CD4-positive, alpha-beta T cell (primary cell): ENCODE results near the gene SLAMF9. TPM values are rescaled to one million over a fixed set of nuclear protein-coding genes. Genes with fewer than 3 reads are reported as not detected.

Experiments used
- ATAC-seq: fragments of 200-7000 bp; cut with Tn5 transposase; one replicate; pipeline ENCODE4 v1.10.0; 2022; ENCODE audit warnings: mild to moderate bottlenecking; ENCODE audit not compliant: poor library complexity
- CTCF ChIA-PET: fragments of 350-600 bp; sonication (Branson Sonifier 250); formaldehyde crosslinking; loops from one replicate; lab custom pipeline; 2021; ENCODE audit warnings: antibody characterized with exemption, inconsistent platforms; lab: Charles Lee
- POLR2A ChIA-PET: fragments of 350-600 bp; sonication (Branson Sonifier 250); formaldehyde crosslinking; loops from one replicate; lab custom pipeline; 2021; ENCODE audit warnings: antibody characterized with exemption, inconsistent platforms; lab: Charles Lee
- DNase-seq, 14 experiments: peaks; one replicate each; pipeline ENCODE4 v3.0.0-alpha.2; 2013 to 2020; ENCODE audit warnings: mixed read lengths in 2 of 14
- H3K27ac ChIP-seq, 2 donors: one replicate each; pipeline versions ENCODE4 v1.5.1 to v1.7.0; 2013; ENCODE audit warnings: low read length in 2 of 2, low read depth in 1 of 2, mild to moderate bottlenecking in 1 of 2
- H3K27me3 ChIP-seq, 2 experiments: 1 replicate in 1 of 2; 2 replicates in 1 of 2; pipeline versions ENCODE4 v1.6.1 to v1.7.0; 2013; ENCODE audit warnings: low read length in 2 of 2, control low read depth in 1 of 2, mild to moderate bottlenecking in 1 of 2, moderate library complexity in 1 of 2; ENCODE audit not compliant: insufficient read depth in 2 of 2, control insufficient read depth in 1 of 2
- H3K36me3 ChIP-seq: one replicate; pipeline ENCODE4 v1.6.1; 2013; ENCODE audit warnings: low read length, control low read depth; ENCODE audit not compliant: insufficient read depth
- H3K4me1 ChIP-seq: one replicate; pipeline ENCODE4 v1.6.1; 2013; ENCODE audit warnings: low read length, control low read depth; ENCODE audit not compliant: insufficient read depth
- H3K4me3 ChIP-seq: one replicate; pipeline ENCODE4 v1.5.1; 2013; ENCODE audit warnings: mild to moderate bottlenecking, low read length, moderate library complexity
- H3K9me3 ChIP-seq, 2 experiments: 1 replicate in 1 of 2; 2 replicates in 1 of 2; pipeline versions ENCODE4 v1.6.1 to v1.7.0; 2013; ENCODE audit warnings: low read length in 2 of 2, mild to moderate bottlenecking in 2 of 2, control low read depth in 1 of 2, moderate library complexity in 1 of 2; ENCODE audit not compliant: control insufficient read depth in 1 of 2, insufficient read depth in 1 of 2
- H3K27ac Mint-ChIP-seq: one replicate; pipeline ENCODE4 v1.8.0; 2020; ENCODE audit warnings: mixed read lengths
- H3K27me3 Mint-ChIP-seq: one replicate; pipeline ENCODE4 v1.8.0; 2021; ENCODE audit warnings: mixed read lengths
- H3K36me3 Mint-ChIP-seq: one replicate; pipeline ENCODE4 v1.8.0; 2021; ENCODE audit warnings: low read depth, mixed read lengths
- H3K4me1 Mint-ChIP-seq: one replicate; pipeline ENCODE4 v1.8.0; 2021; ENCODE audit warnings: low read depth, mixed read lengths
- H3K4me3 Mint-ChIP-seq: one replicate; pipeline ENCODE4 v1.8.0; 2020; ENCODE audit warnings: mild to moderate bottlenecking, mixed read lengths
- H3K9me3 Mint-ChIP-seq: one replicate; pipeline ENCODE4 v1.8.0; 2020; ENCODE audit warnings: mixed read lengths
- CTCF ChIP-seq: fragments of 200-600 bp; IDR thresholded peaks from one replicate; pipeline ENCODE4 v1.8.0; 2022; ENCODE audit warnings: antibody characterized with exemption, mild to moderate bottlenecking
- intact Hi-C, 2 experiments: fragments of 100-400 bp; cut with DNase I in 1 of 2; cut with micrococcal nuclease in 1 of 2; formaldehyde crosslinking; loops; one replicate each; pipeline versions ENCODE4 v1.15.1 to v1.9.0; 2023 to 2025; cut with DNase I, micrococcal nuclease
- total RNA-seq, 174 experiments: library from RNA in 2 of 174; stranded (reverse) in 2 of 174; gene quantifications; one replicate each; pipeline ENCODE4 v1.2.3 and lab custom pipeline; 2021 to 2026

SLAMF9 gene
- total RNA-seq, 2 experiments from 2014 or later: not detected

GRCh38 chr1:159983681-159984080 lies 29.6 kb upstream of the SLAMF9 start:
- CTCF ChIA-PET: no interaction called here
- DNase-seq: no peak
- H3K4me1 Mint-ChIP-seq: no peaks in the 10 kb centered on the region
- peaks cover 51% of the 10 kb centered on the region for H3K27me3 Mint-ChIP-seq
- H3K9me3 Mint-ChIP-seq: no peaks in the 10 kb centered on the region
- Histone ChIP-seq H3K36me3 (no peaks in the 10 kb centered on the region), H3K9me3 (no peaks in the 10 kb centered on the region), H3K4me1 (no peaks in the 10 kb centered on the region), H3K4me3 (no peak overlapping the region), H3K27ac (no peak overlapping the region), H3K27me3 (peaks cover 4 to 5% of the 10 kb centered on the region in 2 experiments)
- no peak overlapping the region for H3K27ac Mint-ChIP-seq
- no peak for ATAC-seq
- intact Hi-C loops: no loop called here
- POLR2A ChIA-PET: no interaction called here
- TF ChIP-seq CTCF: no peak
- no peak overlapping the region for H3K4me3 Mint-ChIP-seq
- H3K36me3 Mint-ChIP-seq: no peaks in the 10 kb centered on the region

- Histone ChIP-seq H3K4me3 (no peak overlapping the region), H3K27ac (no peak overlapping the region), H3K27me3 (peaks cover 14 to 17% of the 10 kb centered on the region in 2 experiments), H3K4me1 (no peaks in the 10 kb centered on the region), H3K9me3 (no peaks in the 10 kb centered on the region), H3K36me3 (no peaks in the 10 kb centered on the region)
- DNase-seq (no peak), ATAC-seq (no peak)
- Mint-ChIP-seq H3K4me3 (no peak overlapping the region), H3K27me3 (peaks cover 59% of the 10 kb centered on the region), H3K9me3 (no peaks in the 10 kb centered on the region), H3K4me1 (no peaks in the 10 kb centered on the region), H3K27ac (no peak overlapping the region), H3K36me3 (no peaks in the 10 kb centered on the region)
- intact Hi-C loops: no loop called here
- TF ChIP-seq CTCF: no peak
- ChIA-PET CTCF (no interaction called here), POLR2A (no interaction called here)
Observed at GRCh38 chr1:159982280-159982679, 28.2 kb upstream of the SLAMF9 start.

GRCh38 chr1:159981351-159982055 lies 27.5 kb upstream of the SLAMF9 start:
- ATAC-seq (no peak), DNase-seq (no peak)
- H3K27ac Mint-ChIP-seq: no peak overlapping the region
- CTCF ChIA-PET: no interaction called here
- H3K4me3 Mint-ChIP-seq: no peak overlapping the region
- H3K27me3 Mint-ChIP-seq: peaks cover 64% of the 10 kb centered on the region
- no peaks in the 10 kb centered on the region for H3K4me1 Mint-ChIP-seq
- H3K36me3 ChIP-seq: no peaks in the 10 kb centered on the region
- H3K4me3 ChIP-seq: no peak overlapping the region
- intact Hi-C loops: no loop called here
- TF ChIP-seq CTCF: no peak
- H3K27me3 ChIP-seq: peaks cover 14 to 20% of the 10 kb centered on the region in 2 experiments
- H3K36me3 Mint-ChIP-seq: no peaks in the 10 kb centered on the region
- H3K9me3 ChIP-seq: no peaks in the 10 kb centered on the region
- H3K9me3 Mint-ChIP-seq: no peaks in the 10 kb centered on the region
- no peak overlapping the region for H3K27ac ChIP-seq
- POLR2A ChIA-PET: no interaction called here
- no peaks in the 10 kb centered on the region for H3K4me1 ChIP-seq
